Karpas-422 (cell line): ENCODE data around the gene ZNF827. TPM values are rescaled to one million over a fixed set of nuclear protein-coding genes. Genes with fewer than 3 reads are reported as not detected.

ENCODE experiments used
- DNase-seq: peaks from one replicate; pipeline ENCODE4 v3.0.0-alpha.2; 2015
- H2AFZ ChIP-seq: fragments of 200-600 bp; sonication (generic); 2 replicates; pipeline ENCODE4 v1.6.1; 2014; ENCODE audit warnings: antibody characterized with exemption, low read length, mixed read lengths
- H3K27ac ChIP-seq: fragments of 200-600 bp; sonication (generic); 2 replicates; pipeline ENCODE4 v1.5.1; 2014; ENCODE audit warnings: mild to moderate bottlenecking, low read length, moderate library complexity
- H3K27me3 ChIP-seq: fragments of 200-600 bp; sonication (generic); 2 replicates; pipeline ENCODE4 v1.6.1; 2014; ENCODE audit warnings: low read length, mixed read lengths
- H3K36me3 ChIP-seq: fragments of 200-600 bp; sonication (generic); 2 replicates; pipeline ENCODE4 v1.6.1; 2014; ENCODE audit warnings: low read length, mixed read lengths; ENCODE audit not compliant: insufficient read depth
- H3K4me1 ChIP-seq: fragments of 200-600 bp; sonication (generic); 2 replicates; pipeline ENCODE4 v1.6.1; 2014; ENCODE audit warnings: mild to moderate bottlenecking, low read length, mixed read lengths
- H3K4me2 ChIP-seq: fragments of 200-600 bp; sonication (generic); 2 replicates; pipeline ENCODE4 v1.6.1; 2014; ENCODE audit warnings: low read length, low read depth, mild to moderate bottlenecking; ENCODE audit not compliant: poor library complexity, severe bottlenecking
- H3K4me3 ChIP-seq: fragments of 200-600 bp; sonication (generic); 2 replicates; pipeline ENCODE4 v1.5.1; 2014; ENCODE audit warnings: mild to moderate bottlenecking, antibody characterized with exemption, low read length, mixed read lengths
- H3K79me2 ChIP-seq: fragments of 200-600 bp; sonication (generic); 2 replicates; pipeline ENCODE4 v1.6.1; 2014; ENCODE audit warnings: mild to moderate bottlenecking, low read length, mixed read lengths
- H3K9ac ChIP-seq: fragments of 200-600 bp; sonication (generic); 2 replicates; pipeline ENCODE4 v1.6.0; 2014; ENCODE audit warnings: low read length
- H3K9me2 ChIP-seq: fragments of 200-600 bp; sonication (generic), shearing (Covaris generic); replicated peaks from 2 replicates; pipeline ENCODE4 v1.6.0; 2014; ENCODE audit warnings: mild to moderate bottlenecking, low read length, moderate library complexity; ENCODE audit not compliant: insufficient read depth
- H3K9me3 ChIP-seq: fragments of 300-700, 200-600 bp; sonication (generic); 2 replicates; pipeline ENCODE4 v1.6.1; 2014; ENCODE audit warnings: low read length, mixed read lengths
- H4K20me1 ChIP-seq: fragments of 200-600 bp; sonication (generic); 2 replicates; pipeline ENCODE4 v1.6.1; 2014; ENCODE audit warnings: mild to moderate bottlenecking, antibody characterized with exemption, low read length, low read depth; ENCODE audit not compliant: insufficient read depth
- total RNA-seq: library from RNA; depleted of rRNA; stranded (reverse); fragments of >200 nt; shearing (Covaris generic); gene quantifications from 2 replicates; pipeline ENCODE4 v1.2.3, GENCODE V29; 2014; ENCODE audit warnings: low replicate concordance

Gene ZNF827
- total RNA-seq, 1 experiment from 2014 or later = 70.4 TPM

DNA sequence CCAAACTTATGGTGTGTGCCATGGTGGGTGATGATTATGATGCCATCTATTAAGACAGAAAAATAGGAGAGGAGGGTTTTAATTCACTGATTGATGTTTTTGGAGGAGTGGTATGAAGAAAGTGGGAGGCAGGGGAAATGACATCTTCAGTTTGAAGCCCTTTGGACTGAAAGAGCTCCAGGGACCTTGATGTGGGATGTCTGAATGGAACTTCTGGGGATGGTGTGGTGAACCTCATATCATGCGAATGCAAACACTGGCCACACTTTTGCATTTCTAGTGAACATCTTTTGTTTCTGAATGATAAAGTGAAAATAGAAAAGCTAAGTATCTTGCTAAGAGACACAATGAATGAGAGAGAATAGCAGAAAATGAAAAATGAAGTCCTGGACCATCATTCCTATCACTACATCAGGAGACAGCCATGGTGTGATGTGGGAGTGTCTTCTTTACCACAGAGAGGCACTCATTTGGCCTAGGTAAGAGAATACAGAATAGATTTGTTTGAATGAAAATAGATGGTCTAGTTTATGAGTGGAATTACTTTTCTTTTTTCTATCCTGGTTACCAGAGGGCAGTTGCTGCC is 123.5 kb downstream of the ZNF827 start:
- Histone ChIP-seq H3K36me3 (peaks cover 59% of the 10 kb centered on the region), H3K4me1 (no peaks in the 10 kb centered on the region), H3K27ac (no peak overlapping the region), H2AFZ (no peak overlapping the region), H3K9me3 (0 out of 2 replicates have a peak, but pooled peaks cover 5% of the 10 kb centered on the region), H3K9me2 (no peaks in the 10 kb centered on the region), H3K4me3 (no peak overlapping the region), H3K4me2 (no peak overlapping the region), H3K9ac (no peak overlapping the region), H3K79me2 (peaks cover 14% of the 10 kb centered on the region; the same call in 1 of the 2 replicates), H3K27me3 (no peaks in the 10 kb centered on the region), H4K20me1 (no peaks in the 10 kb centered on the region)
- no peak for DNase-seq

DNA sequence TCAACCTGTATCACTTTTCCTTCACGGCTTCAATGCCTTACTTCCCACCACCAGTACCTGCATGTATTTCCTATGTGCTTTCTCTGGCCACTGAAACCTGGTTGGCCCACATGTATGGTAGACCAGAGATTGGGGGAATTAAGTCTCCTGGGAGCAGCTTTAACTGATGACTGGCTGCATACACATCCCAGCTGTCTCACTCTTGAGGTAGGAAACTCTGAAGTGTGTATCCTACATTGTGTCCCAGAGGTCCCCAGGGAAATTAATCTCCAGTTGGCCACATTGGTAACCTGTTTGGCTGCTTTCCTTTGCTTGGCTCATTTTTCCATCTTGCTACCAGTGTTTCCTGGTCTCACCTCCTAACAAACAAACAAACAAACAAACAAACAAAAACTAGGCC is 124.4 kb downstream of the ZNF827 start:
- peaks cover 11% of the 10 kb centered on the region; the same call in 1 of the 2 replicates for H3K79me2 ChIP-seq
- H3K9me3 ChIP-seq = 0 out of 2 replicates have a peak, but pooled peaks cover 5% of the 10 kb centered on the region
- H4K20me1 ChIP-seq = no peaks in the 10 kb centered on the region
- H3K36me3 ChIP-seq = peaks cover 67% of the 10 kb centered on the region
- H3K27ac ChIP-seq = no peak overlapping the region
- H3K27me3 ChIP-seq = no peaks in the 10 kb centered on the region
- H3K4me3 ChIP-seq = no peak overlapping the region
- no peak overlapping the region for H3K9ac ChIP-seq
- DNase-seq = no peak
- no peaks in the 10 kb centered on the region for H3K4me1 ChIP-seq
- H3K9me2 ChIP-seq = no peaks in the 10 kb centered on the region
- no peak overlapping the region for H3K4me2 ChIP-seq
- H2AFZ ChIP-seq = no peak overlapping the region

DNA sequence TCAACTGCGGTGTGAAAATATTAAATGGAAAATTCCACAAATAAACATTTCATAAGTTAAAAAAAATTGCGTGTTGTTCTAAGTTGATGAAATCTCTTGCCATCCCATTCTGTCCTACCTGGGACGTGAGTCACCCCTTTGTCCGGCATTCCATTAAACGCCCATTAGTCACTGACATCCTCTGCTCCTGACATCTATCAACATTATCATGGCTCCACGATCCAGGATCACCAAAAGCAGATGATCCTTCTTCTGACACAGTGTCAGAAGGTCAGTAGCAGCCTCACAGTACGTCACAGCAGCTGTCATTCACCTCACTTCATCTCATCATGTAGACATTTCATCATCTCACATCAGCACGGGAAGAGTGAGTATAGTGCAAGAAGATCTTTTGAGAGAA is 125.7 kb downstream of the ZNF827 start:
- no peaks in the 10 kb centered on the region for H4K20me1 ChIP-seq
- no peak for DNase-seq
- no peak overlapping the region for H3K4me2 ChIP-seq
- H2AFZ ChIP-seq = no peak overlapping the region
- H3K27me3 ChIP-seq = no peaks in the 10 kb centered on the region
- no peaks in the 10 kb centered on the region for H3K9me2 ChIP-seq
- H3K79me2 ChIP-seq = peaks cover 16% of the 10 kb centered on the region; the same call in 1 of the 2 replicates
- H3K4me3 ChIP-seq = no peak overlapping the region
- H3K36me3 ChIP-seq = peaks cover 76% of the 10 kb centered on the region
- 0 out of 2 replicates have a peak, but pooled peaks cover 5% of the 10 kb centered on the region for H3K9me3 ChIP-seq
- no peak overlapping the region for H3K27ac ChIP-seq
- no peak overlapping the region for H3K9ac ChIP-seq
- no peaks in the 10 kb centered on the region for H3K4me1 ChIP-seq

DNA sequence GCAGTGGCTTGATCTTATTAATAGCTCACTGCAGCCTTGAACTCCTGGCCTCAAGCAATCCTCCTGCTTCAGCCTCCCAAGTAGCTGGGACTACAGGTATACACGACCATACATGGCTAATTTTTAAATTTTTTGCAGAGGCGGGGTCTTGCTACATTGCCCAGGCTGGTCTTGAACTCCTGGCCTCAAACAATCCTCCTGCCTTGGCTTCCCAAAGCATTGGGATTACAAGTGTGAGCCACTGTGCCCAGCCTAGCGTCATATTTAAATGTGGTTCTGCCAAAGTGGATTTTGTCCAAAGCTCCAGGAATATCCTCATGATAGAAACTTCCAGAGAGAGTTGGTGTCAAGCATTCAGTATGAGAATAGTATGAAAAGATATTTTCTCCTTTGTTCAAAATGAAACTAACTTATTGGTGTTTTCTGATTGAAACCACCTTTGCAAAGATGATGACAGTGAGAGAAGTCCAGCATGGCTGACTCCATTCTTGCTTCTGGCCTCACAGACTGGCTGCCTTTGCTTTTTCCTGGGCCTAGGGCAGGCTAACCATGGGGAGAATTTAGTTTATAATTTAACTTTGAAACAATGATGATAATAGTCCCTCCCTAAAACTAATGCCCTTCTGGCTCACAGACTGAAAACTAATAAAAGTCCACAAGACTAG is 129.6 kb downstream of the ZNF827 start:
- Histone ChIP-seq H3K4me1 (no peaks in the 10 kb centered on the region), H3K9me2 (no peaks in the 10 kb centered on the region), H3K9me3 (0 out of 2 replicates have a peak, but pooled peaks cover 5% of the 10 kb centered on the region), H3K4me2 (no peak overlapping the region), H4K20me1 (no peaks in the 10 kb centered on the region), H3K27me3 (no peaks in the 10 kb centered on the region), H3K36me3 (peaks cover 56% of the 10 kb centered on the region), H3K9ac (no peak overlapping the region), H3K4me3 (no peak overlapping the region), H3K79me2 (peaks cover 14% of the 10 kb centered on the region; the same call in 1 of the 2 replicates), H2AFZ (no peak overlapping the region), H3K27ac (no peak overlapping the region)
- DNase-seq = no peak

DNA sequence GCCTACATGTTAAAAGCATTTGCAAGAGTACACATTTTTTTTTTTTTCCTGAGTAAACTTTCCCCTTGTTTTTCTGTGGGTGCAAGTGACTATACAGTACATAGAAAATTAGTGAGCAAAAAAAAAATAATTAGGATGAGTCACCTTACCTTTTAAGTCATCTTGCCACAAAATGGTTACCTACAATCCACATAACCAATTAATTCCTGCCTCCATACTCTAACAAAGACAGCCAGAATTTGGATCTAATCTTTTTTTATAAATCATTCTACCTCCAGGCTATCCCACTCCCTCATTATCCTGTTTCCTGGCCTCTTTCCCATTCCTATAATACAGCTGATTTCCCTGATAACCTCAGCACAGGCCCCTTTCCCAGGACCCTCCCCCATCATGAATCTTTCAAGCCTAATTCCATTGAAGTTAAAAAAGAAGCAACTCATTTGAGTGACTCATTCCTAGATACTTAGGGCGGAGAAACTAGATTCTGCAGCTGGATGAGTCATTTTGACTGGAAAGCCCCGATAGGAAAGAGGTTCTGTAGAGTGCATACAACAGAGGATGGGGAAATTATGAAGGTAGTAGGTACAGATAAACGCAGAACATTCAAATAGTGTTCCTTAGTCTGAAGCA is 130.5 kb downstream of the ZNF827 start:
- H3K4me2 ChIP-seq = no peak overlapping the region
- no peak for DNase-seq
- H3K9ac ChIP-seq = no peak overlapping the region

DNA sequence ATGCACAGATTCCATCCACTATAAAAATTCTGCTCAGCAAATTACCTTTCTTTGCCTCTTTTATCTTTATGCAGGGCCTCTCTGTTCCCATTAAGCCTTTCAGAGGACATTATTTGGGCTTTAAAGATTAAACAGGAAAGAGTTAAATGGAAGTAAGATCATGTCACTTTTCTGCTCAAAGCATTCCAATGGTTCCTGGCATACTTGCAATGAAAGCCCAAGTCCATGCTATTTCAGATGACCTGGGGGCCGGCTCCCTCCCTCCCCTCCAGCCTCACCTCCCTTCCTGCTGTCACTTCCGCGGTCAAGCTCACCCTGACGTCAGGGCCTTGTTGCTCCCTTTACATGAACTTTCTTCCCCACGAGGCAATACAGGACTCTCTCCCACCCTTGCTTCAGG is 133.1 kb downstream of the ZNF827 start:
- Histone ChIP-seq H3K4me1 (no peaks in the 10 kb centered on the region), H2AFZ (no peak overlapping the region), H3K9me3 (0 out of 2 replicates have a peak, but pooled peaks cover 3% of the 10 kb centered on the region), H3K27ac (no peak overlapping the region), H3K9ac (no peak overlapping the region), H3K36me3 (peaks cover 25% of the 10 kb centered on the region), H3K79me2 (peaks cover 16% of the 10 kb centered on the region; the same call in 1 of the 2 replicates), H3K4me3 (no peak overlapping the region), H3K9me2 (no peaks in the 10 kb centered on the region), H3K27me3 (no peaks in the 10 kb centered on the region), H4K20me1 (no peaks in the 10 kb centered on the region), H3K4me2 (no peak overlapping the region)
- no peak for DNase-seq

More for the DNA sequence above, 130.5 kb downstream of the ZNF827 start:
- H3K9me3 ChIP-seq = 0 out of 2 replicates have a peak, but pooled peaks cover 5% of the 10 kb centered on the region
- no peaks in the 10 kb centered on the region for H4K20me1 ChIP-seq
- peaks cover 14% of the 10 kb centered on the region; the same call in 1 of the 2 replicates for H3K79me2 ChIP-seq
- H3K4me1 ChIP-seq = no peaks in the 10 kb centered on the region
- no peaks in the 10 kb centered on the region for H3K27me3 ChIP-seq
- H2AFZ ChIP-seq = no peak overlapping the region
- no peak overlapping the region for H3K4me3 ChIP-seq
- H3K27ac ChIP-seq = no peak overlapping the region
- peaks cover 47% of the 10 kb centered on the region for H3K36me3 ChIP-seq
- no peaks in the 10 kb centered on the region for H3K9me2 ChIP-seq

DNA sequence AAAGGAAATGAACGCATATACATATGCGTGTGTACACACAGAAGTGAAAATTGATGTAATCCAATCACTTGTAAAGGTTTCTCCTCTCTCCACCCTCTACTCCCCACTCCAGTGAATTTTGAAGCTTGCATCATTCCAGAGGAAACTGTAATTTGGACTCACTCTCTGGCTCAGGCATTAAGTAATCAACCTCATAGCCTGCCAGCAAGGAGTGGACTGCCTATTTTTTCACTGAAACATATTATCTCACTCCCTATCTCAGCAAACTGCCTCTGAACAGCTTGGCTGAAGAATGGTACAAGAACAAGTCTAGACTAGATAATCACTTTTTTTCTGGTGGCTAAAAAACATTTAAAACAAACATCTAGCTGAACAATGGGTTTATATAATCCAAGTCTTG is 134.5 kb downstream of the ZNF827 start:
- H3K9ac ChIP-seq = no peak overlapping the region
- peaks cover 19% of the 10 kb centered on the region for H3K79me2 ChIP-seq
- H3K36me3 ChIP-seq = peaks cover 13% of the 10 kb centered on the region; the same call in 1 of the 2 replicates
- no peaks in the 10 kb centered on the region for H4K20me1 ChIP-seq
- H3K4me3 ChIP-seq = no peak overlapping the region
- no peak overlapping the region for H3K27ac ChIP-seq
- no peaks in the 10 kb centered on the region for H3K9me3 ChIP-seq
- no peak for DNase-seq
- no peak overlapping the region for H3K4me2 ChIP-seq
- H3K27me3 ChIP-seq = no peaks in the 10 kb centered on the region
- H3K9me2 ChIP-seq = no peaks in the 10 kb centered on the region
- H3K4me1 ChIP-seq = no peaks in the 10 kb centered on the region
- no peak overlapping the region for H2AFZ ChIP-seq

DNA sequence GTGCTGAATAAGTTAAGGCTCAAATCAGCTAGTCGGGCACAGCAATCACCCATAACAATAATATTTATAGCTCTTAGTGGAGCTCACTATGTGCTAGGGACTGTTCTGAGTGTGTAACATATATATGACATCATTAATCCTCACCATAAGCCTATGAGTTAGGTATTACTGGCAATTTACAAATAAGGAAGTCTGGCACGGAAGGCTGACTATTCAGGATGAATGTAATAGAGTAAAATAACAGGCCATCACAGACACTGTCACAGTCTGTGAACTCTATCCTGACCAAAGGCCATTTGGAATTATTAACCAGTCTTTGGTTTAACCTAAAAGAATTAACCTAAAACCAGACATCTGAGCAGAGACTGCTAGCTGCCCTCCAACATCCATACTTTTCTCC is 139.4 kb downstream of the ZNF827 start:
- H3K9me3 ChIP-seq = no peaks in the 10 kb centered on the region
- H4K20me1 ChIP-seq = no peaks in the 10 kb centered on the region
- no peaks in the 10 kb centered on the region for H3K9me2 ChIP-seq
- no peak for DNase-seq
- H3K36me3 ChIP-seq = no peaks in the 10 kb centered on the region
- H3K27me3 ChIP-seq = no peaks in the 10 kb centered on the region
- no peak overlapping the region for H3K4me3 ChIP-seq
- no peaks in the 10 kb centered on the region for H3K4me1 ChIP-seq
- H3K79me2 ChIP-seq = peaks cover 21% of the 10 kb centered on the region
- H3K27ac ChIP-seq = no peak overlapping the region
- H2AFZ ChIP-seq = no peak overlapping the region
- H3K9ac ChIP-seq = no peak overlapping the region
- H3K4me2 ChIP-seq = no peak overlapping the region
